HL-60 (cell line): ENCODE results near the gene QPRT.

ENCODE experiments used
- CTCF ChIP-seq: IDR thresholded peaks from one replicate; pipeline ENCODE4 v1.5.1; 2011; ENCODE audit warnings: low read length, control low read depth, inconsistent platforms; ENCODE audit not compliant: insufficient read depth
- GABPA ChIP-seq: IDR thresholded peaks from 2 replicates; pipeline ENCODE4 v1.6.1; 2012; ENCODE audit warnings: low read depth
- POLR2AphosphoS5 ChIP-seq: IDR thresholded peaks from 2 replicates; pipeline ENCODE4 v1.6.1; 2012; ENCODE audit warnings: low read depth
- SPI1 ChIP-seq: IDR thresholded peaks from 2 replicates; pipeline ENCODE4 v1.6.1; 2012; ENCODE audit warnings: low read depth, mild to moderate bottlenecking, borderline replicate concordance
- TF ChIP-seq, protein P1 (sequence below): IDR thresholded peaks from 2 replicates; pipeline ENCODE4 v1.6.1; 2012; ENCODE audit warnings: low read depth; ENCODE audit not compliant: insufficient replicate concordance

- TF ChIP-seq CTCF, result no peak
- no peak for TF ChIP-seq POLR2AphosphoS5
- TF ChIP-seq, protein P1, sequence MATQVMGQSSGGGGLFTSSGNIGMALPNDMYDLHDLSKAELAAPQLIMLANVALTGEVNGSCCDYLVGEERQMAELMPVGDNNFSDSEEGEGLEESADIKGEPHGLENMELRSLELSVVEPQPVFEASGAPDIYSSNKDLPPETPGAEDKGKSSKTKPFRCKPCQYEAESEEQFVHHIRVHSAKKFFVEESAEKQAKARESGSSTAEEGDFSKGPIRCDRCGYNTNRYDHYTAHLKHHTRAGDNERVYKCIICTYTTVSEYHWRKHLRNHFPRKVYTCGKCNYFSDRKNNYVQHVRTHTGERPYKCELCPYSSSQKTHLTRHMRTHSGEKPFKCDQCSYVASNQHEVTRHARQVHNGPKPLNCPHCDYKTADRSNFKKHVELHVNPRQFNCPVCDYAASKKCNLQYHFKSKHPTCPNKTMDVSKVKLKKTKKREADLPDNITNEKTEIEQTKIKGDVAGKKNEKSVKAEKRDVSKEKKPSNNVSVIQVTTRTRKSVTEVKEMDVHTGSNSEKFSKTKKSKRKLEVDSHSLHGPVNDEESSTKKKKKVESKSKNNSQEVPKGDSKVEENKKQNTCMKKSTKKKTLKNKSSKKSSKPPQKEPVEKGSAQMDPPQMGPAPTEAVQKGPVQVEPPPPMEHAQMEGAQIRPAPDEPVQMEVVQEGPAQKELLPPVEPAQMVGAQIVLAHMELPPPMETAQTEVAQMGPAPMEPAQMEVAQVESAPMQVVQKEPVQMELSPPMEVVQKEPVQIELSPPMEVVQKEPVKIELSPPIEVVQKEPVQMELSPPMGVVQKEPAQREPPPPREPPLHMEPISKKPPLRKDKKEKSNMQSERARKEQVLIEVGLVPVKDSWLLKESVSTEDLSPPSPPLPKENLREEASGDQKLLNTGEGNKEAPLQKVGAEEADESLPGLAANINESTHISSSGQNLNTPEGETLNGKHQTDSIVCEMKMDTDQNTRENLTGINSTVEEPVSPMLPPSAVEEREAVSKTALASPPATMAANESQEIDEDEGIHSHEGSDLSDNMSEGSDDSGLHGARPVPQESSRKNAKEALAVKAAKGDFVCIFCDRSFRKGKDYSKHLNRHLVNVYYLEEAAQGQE, result no peak
- no peak for TF ChIP-seq GABPA
- no peak for TF ChIP-seq SPI1
These were observed 17.9 kb downstream of the QPRT start for GRCh38 chr16:29696881-29697331.
